HG03442 (cell line): ENCODE data around the gene GLB1L.

Experiments
- ATAC-seq: cut with Tn5 transposase; IDR thresholded peaks from one replicate; pipeline ENCODE4 v1.9.1; 2021; ENCODE audit warnings: mild to moderate bottlenecking, moderate library complexity; ENCODE audit not compliant: unreplicated experiment

Gene GLB1L

DNA sequence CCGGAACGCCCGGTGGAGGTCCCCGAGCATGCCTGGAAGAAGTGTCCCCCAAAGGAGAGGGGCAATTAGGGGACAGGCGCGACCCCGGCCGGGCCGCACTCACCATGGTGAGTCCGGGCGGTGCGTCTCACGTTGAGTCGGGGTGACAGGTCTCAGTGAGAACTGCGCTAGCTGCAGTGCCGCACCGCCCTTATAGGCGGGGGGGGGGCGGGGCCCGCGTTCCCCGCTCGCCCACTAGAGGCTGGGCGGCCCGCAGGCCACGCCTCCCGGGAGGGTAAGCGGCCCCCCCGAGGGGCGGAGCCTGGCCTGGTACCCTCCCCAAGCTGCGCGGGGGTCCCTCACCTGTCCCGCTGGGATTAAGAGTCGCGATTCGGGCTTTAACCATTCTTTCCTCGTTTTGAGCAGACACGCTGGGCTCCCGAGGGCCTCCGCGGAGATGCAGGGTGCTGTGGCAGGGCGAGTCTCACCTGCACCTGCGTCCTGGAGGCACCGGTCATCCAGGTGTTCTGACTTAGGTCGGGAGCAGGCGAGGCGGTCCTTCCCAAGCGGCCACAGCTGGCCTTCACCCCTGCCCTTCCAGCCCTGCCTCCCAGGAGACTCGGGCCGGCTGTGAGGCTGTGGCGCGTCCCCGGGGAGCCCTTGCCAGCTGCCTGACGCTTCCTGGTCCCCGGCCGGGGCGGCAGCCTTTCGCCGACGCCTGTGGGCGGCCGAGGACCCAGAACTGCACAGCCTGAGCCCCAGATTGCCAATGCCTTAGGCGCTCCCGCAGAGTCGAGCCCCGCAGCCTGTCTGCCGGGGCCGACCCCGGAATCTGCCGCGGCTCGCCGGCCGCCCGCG lies 8.7 kb upstream of the GLB1L start, which contains the start of gene TUBA4A:
Gene TUBA4A, minus strand, starts transcription at position 166 of the 837 bp plus-strand sequence. Its CDS starts 60 bp downstream, at position 106.
- peak; percentile 52 for ATAC-seq

DNA sequence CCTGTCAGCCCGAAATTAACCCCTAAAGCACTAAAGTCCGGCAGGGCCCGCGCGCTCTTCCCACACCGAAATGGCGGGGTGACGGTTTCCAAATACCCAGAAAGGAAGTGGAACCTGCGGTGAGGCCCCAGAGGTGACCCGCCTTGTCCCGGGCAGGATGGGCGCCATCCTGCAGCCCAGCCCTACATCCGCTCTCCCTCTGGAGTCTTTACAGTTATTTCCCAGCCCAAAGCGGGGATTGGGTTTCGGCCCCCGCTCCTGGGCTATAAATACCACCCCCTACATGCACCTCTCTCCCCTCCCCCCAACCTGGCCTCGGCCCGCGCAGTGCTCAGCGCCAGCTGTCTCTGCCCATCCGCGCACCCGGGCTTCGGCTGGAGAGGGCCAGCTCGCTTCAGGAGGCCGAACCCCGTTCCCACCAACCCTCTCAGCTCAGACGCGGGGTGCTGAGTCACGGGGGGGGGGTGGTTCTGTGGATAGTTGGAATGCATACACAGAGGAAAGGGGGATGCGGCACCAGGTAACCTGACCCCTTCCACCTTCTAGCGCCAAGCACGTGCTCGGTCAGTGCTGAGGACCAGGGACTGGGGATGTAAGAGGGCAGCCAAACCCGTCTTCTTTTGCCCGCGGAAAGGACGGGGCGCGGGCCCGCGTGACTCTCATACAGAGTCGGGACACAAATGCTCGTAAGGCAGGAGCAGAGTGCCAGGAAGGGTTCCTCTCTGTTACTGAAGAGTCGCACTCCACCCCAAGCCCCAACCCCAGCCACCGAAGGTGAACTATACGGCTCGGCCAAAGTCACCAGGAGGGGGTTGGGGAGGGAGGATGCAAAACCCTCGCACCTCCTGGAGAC lies 7.9 kb upstream of the GLB1L start, which contains the start of gene TUBA4B:
Gene TUBA4B, plus strand, starts transcription at position 344 of the 853 bp plus-strand sequence. Its CDS starts 165 bp downstream, at position 509.
- ATAC-seq = peak; percentile 4

DNA sequence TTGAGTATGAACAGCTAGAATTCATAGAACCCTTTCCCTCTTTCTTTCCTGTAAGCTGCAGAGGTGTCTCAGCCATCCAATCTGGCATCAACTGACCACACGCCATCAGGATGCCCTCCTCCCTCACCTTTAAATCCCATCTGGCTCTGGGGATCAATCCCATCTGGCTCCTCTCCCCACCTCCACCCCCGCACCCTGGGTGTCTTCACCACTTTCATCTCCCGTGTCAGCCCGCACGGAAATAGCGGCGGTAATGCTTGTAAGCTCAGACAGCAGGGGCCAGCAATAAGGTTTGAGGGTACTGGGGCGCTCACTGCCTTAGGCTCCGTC lies 7.3 kb upstream of the GLB1L start:
- no peak for ATAC-seq

DNA sequence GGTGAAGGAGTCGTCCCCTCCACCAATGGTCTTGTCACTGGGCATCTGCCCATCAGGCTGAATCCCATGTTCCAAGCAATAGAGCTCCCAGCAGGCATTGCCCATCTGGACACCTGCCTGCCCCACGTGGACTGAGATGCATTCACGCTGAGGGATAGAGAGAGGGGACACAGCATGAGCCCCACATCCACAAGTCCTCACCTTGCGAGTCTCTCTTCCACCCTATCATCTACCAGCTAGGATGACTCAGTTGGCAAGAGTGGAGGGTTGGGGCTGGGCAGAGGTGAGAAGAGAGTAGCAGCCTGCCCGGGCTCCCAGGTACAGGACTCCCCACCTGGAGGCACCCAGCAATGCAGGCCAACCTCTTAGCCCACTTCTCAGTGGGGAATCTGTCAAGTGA lies 6.8 kb upstream of the GLB1L start:
- ATAC-seq = no peak

DNA sequence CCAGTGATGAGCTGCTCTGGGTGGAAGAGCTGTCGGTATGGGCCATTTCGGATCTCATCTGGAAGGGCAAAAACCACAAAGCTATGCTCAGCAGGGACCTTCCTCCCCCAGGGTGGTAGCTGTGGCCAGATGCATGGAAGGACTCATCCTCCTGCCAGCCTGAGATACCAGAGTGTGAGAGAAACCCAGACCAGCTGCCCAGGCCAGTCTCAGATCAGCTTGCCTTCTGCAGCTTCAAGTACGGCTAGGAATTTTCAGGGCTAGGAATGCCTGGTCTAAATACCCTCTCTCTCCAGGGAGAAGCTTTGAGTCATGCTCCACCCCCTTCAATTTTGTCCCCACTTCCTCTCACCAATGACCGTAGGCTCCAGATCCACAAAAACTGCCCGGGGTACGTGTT lies 6.4 kb upstream of the GLB1L start:
- ATAC-seq = no peak

DNA sequence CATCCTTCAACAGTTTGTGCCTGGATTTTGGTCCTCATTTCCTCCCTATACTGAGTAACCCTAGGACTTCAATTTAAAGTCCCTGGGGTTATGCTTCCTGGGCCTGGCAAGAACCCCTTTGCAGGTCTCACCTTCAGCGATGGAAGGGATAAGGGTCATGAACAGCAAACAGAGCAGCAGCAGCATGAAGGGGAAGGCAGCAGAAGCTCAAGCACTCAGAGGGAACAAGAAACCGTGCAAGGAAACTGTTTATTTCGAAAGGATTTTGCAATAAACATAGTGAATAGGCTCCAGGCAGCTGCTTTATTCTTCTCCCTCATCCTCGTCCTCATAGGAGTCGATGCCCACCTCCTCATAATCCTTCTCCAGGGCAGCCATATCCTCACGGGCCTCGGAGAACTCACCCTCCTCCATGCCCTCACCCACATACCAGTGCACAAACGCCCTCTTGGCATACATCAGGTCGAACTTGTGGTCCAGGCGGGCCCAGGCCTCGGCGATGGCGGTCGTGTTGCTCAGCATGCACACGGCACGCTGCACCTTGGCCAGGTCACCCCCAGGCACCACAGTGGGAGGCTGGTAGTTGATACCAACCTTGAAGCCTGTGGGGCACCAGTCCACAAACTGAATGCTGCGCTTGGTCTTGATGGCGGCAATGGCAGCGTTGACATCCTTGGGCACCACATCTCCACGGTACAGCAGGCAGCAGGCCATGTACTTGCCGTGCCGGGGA lies 5.0 kb upstream of the GLB1L start:
- no peak for ATAC-seq

DNA sequence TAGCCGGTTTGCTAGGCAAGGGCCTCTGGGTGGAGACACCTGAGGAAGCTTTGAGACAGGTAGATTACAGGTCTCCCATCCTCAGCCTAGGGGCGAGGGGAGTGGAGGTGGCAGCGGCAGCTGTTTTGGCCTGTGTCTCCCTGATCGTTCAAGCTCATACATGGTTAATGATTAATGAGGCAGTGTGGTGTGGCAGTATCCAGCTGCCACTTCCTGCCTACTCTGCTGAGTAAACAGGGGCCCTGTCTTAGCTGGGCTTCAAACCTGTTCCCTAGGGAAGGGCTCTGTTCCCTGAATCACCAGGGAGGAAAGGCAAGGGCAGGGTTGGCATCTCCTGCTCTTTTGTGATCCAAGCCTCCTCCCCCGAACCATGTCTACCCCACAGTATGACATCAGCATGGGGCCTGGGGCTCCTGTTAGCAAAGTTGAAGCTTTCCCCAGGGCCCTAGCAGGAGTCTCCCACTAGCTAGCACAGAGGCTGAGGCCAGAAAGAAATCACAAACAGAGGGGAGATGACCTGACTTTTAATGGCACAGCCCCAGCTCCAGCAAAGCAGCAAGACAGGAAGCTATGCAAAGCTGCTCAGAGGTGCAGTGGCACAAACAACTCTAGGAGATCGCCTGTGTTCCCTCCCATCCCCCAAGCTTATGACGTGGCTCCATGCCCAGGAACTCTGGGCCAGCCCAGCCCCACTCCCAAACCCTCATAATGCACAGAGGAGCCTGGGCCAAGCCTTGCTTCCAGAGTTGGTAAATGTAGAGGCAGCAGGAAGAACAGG lies 4.1 kb upstream of the GLB1L start:
- peak; percentile 17 for ATAC-seq

DNA sequence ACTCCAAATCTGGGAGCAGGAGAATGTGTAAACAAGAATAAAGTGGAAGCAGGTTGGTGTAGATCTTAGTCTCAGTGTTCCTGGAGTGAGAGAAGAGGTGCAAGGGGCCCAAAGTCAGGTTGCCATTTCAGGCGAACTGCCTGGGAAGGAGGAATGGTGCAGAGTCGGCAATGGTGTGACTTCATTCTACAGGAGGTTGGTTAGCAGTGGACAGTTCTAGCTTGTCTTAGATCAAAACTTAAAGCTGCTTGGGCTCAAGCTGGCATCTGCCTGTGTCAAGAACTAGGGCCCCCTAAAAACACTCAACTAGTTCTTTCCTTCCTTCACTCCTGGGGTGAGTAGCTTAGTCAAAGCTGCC lies 3.6 kb upstream of the GLB1L start:
- ATAC-seq = no peak

DNA sequence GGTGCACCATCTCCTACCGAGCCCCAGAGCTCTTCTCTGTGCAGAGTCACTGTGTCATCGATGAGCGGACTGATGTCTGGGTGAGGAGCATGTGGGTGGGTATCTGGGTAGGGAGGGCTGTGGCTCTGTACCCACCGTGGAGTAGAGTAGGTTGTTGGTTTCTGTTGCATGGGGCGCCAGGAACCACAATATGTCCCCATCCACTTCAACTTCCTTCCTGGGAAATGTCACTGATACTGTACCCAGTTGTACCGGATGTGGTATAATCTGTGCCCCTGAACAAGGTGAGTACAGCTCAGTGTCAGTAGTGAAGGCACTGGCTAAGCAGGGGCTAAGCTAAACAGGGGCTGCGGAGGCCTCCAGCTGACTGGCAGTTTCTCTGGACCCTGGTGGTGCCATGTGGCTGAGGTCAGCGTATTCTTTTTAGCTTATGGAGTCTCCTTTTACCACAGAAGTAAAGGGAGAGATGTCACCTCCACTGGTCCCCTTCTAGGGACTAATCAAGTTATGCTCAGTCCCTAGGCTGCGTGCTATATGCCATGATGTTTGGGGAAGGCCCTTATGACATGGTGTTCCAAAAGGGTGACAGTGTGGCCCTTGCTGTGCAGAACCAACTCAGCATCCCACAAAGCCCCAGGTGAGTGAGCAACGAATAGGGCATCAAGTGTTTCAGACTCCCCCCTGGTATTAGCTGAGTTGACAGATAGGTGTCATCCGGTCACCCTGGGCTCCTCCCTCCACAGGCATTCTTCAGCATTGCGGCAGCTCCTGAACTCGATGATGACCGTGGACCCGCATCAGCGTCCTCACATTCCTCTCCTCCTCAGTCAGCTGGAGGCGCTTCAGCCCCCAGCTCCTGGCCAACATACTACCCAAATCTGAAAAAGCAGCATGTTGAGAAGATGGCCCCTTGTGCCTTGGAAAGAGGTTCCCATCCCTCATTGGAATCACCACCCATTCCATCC lies 2.7 kb upstream of the GLB1L start:
- no peak for ATAC-seq

DNA sequence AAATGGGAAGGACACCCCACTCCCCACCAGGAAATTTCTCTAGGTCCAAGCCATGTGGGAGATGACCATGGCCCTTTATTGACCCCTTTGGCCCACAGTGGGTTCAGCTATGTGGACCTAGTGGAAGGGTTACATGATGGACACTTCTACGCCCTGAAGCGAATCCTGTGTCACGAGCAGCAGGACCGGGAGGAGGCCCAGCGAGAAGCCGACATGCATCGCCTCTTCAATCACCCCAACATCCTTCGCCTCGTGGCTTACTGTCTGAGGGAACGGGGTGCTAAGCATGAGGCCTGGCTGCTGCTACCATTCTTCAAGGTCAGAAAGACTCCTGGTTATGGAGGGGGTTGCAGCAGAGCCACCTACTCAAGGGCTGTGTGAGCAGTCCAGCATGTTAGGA lies 1.3 kb upstream of the GLB1L start:
- no peak for ATAC-seq

DNA sequence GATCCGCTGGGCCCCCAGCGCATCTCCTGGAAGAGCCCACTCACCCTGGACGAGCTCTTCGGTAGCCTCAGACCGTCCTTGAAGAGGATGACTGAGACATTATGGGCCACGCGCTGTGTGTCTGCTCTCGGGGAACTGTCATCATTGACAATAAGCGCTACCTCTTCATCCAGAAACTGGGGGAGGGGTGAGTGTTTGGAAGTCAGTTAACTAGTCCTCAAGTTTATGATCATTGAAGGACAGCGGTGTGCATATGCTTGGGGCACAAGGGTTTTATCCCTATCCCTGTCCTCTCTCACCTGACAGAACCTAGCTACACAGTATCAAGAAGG lies 621 bp upstream of the GLB1L start:
- ATAC-seq = no peak

DNA sequence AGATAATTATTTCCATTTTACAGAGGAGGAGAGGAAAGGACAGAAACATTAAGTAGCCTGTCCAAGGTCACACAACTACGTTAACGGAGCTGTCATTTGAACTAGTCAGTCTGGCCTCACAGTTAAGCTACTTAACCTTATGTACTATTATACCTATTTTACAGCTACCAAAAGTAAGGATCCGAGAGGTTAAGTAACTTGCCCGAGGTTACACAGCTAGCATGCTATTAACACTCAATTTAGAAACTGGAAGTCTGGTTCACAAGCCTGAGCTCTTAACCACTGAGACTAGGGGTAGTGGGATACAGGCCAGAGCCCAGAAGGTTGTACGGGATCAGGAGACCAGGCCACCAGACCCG lies 476 bp downstream of the GLB1L start:
- no peak for ATAC-seq

DNA sequence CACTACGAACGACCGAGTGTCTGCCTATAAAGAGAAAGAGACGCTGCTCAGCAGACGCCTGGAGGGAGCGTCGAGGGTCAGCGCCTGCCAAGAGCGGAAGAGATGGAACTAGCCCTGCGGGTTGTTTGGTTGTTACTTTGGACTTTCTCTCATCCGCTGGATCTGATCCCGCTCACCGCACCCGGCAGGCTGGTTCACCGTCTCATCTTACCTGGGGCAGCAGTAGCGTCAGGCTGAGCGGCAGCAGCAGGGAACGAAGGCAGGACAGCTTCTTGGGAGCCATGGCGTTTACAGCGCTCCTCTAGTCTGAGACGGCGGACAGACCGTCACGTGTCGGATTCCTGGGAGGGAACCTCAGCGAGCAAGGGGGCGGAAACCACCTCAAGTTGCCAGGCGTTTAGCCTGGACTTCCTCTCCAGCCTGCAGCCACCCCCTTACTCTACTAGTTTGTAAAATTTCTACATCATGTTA lies 1.9 kb downstream of the GLB1L start:
- no peak for ATAC-seq

DNA sequence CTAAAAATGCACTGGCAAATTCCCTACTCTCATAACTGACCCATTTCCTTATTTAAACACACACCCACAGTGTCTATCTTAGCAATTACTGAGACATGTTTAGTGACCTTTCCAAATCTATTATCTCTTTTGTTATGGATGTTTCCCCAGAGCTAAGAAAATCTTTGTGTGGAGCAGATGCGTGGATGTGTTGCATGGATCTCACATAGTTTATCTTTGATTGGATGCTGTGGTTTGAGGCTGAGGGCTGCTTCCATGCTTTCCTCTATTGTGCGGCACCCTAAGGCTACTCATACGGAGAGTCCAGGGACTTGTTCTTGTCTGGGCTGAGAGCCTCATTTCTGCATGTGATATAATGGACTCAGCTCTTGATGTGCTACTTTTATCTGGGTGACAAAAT lies 10.9 kb downstream of the GLB1L start:
- ATAC-seq = no peak

DNA sequence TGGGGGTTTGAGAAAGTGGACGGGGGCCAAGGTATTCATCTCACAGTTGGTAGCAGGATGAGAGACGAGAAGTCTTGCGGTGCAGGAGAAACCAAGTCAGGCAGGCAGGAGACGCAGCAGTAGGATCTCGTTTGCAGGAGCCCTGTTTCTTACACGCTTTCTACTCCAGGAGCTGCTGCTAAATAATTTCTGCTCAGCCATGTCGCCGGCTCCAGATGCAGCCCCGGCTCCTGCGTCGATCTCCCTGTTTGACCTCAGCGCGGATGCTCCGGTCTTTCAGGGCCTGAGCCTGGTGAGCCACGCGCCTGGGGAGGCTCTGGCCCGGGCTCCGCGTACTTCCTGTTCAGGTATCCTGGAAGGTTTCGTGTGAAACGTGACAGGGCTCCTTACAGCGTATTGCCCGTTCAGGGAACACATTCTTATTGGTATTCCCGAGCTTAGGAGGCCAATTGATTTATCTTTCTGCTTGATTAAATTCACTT lies 15.1 kb downstream of the GLB1L start:
- no peak for ATAC-seq

DNA sequence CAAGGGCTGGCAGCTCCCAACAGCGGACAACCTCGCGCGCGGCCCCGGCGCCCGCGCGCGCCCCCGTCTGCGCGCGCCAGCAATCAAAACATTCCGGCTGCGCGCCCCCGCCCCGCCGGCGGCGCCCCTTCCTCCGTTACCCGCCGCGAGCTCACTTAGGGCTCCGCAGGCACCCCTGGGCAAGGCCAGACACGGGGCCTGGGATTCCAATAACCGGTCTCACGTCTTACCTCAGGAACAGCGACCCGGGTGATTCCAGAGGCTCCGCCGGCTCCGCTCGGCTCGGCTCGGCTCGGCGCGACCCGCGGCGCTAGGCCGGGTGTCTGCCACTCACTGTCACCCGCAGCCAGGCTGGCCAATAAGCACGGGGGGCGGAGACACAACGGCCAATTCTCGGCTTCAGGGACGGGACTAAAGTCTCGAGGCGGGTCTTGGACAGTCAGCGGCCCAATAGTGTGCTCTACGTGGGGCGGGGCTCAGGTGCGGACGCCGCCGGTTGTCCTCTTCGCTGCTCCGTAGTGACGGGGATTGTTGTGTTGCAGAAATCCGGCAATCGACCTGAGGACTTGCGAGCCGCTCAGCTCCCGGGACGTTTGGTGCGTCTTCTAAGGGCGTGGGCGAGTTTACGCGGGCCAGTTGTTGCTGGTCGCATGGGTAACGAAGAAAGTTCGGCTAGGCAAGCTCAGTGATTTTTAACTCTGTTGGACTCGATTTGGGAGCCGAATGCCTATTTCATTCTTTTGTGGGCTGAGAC lies 15.8 kb downstream of the GLB1L start, which contains the start of the genes ANKZF1 and ATG9A:
Gene ANKZF1, plus strand, starts transcription at position 502 of the 754 bp plus-strand sequence. CDS start 452 bp downstream, outside the sequence.
Gene ATG9A, minus strand, starts transcription at position 332 of the 754 bp plus-strand sequence. CDS start 1,612 bp downstream, outside the sequence.
- peak; percentile 95 for ATAC-seq

DNA sequence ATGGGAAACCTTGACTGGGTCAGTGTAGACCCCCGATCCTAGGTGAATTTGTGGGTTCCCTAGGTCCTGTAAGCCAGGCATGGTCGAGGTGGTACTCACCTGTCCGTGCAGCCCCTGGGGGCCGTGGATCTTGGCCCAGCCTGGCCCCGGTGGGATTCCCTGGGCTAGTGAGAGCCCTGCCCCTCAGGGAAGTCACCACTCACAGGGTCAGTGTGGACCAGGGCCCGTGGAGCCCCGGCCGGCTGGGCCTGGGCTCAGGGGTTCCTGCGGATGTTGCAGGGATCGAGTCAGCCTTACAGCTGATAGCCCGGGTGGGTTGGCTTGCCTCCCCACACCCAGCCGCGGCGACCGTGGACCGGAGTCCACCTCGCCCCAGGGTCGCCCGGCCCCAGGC lies 16.3 kb downstream of the GLB1L start:
- no peak for ATAC-seq
